HG03196 (cell line): Measurements from ENCODE around the gene ZNF83.
"Not testable (repeated sequence)": the region's sequence is repeated elsewhere in the genome, so short reads cannot be mapped to it uniquely, and the experiment has no call there.

Experiments
- ATAC-seq: cut with Tn5 transposase; IDR thresholded peaks from one replicate; pipeline ENCODE4 v1.9.1; 2021; ENCODE audit not compliant: unreplicated experiment

The ZNF83 gene

GRCh38 chr19:52570000-52570861 is 67.9 kb downstream of the ZNF83 start, which contains the start of gene ZNF701:
ZNF701 (plus strand) TSS chr19:52570287; CDS start chr19:52574148, 3,861 bp downstream.
- peak; percentile 79 for ATAC-seq

- not testable (repeated sequence) for ATAC-seq
Observed at GRCh38 chr19:52569638-52569999, 68.5 kb downstream of the ZNF83 start.

GRCh38 chr19:52567921-52568320 is 70.2 kb downstream of the ZNF83 start:
- no peak for ATAC-seq

- ATAC-seq, result no peak
Observed at GRCh38 chr19:52566588-52566987, 71.6 kb downstream of the ZNF83 start.

- ATAC-seq, result no peak
Observed at GRCh38 chr19:52566121-52566520, 72.0 kb downstream of the ZNF83 start.
